SH-SY5Y (cell line): ENCODE measurements around the gene RFC4.

Experiments used
- GATA2 ChIP-seq: IDR thresholded peaks from 2 replicates; pipeline ENCODE4 v1.6.1; 2011; ENCODE audit warnings: mild to moderate bottlenecking, low read depth, low read length
- GATA3 ChIP-seq: IDR thresholded peaks from 2 replicates; pipeline ENCODE4 v1.6.1; 2011; ENCODE audit warnings: low read depth, mild to moderate bottlenecking, low read length, moderate library complexity

DNA sequence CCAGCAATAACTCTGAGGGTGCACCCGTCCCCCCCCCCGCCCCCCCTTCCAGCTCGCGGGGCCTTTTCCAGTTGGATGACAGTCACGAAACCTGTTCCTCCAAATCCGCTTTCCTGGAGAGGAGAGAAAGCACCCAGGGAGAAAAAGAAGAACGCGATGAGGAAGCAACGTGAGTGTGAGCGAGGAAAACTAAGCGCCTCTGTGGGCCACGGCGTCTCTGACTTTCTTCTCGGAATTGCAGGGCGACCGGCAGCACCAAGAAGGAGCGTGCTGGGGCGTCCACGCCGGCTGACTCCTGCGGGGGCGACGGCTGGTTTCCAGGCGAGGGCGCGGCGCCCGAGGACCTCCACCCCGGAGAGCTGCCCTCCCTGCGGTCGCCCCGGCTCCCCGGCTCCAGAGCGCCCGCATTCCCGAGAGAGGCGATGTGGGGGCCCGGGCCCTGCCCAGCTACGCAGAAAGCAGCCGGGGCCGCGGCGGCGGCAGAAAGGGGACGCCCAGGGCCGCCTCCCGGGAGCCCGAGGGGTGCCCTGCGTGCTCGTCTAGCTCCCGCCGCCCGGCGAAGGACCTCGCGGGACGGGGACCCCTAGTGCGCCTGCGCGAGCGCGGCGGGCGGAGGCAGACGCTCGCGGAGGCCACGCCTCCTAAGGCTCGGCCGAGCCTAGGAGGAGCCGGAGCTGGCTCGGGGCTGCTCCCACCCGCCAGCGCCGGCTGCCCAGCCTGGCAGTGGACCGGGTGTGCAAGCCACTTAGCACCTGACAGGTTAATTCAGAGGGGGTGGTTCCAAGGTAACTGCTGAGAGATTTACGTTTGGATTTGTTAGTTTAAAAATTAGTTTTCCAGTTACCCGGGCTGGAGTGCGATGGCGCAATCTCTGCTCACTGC, 20.9 kb upstream of the RFC4 start:
- TF ChIP-seq GATA2 (no peak), GATA3 (no peak)
